Thyroid gland (tissue), 4 donors: ENCODE data around the gene MFGE8. TPM values are rescaled to one million over a fixed set of nuclear protein-coding genes. Genes with fewer than 3 reads are reported as not detected.

Source experiments
- DNase-seq, 2 donors: peaks; one replicate each; pipeline ENCODE4 v3.0.0-alpha.2; 2019
- H3K27ac ChIP-seq, 3 donors: fragments of 200-600 bp; sonication (generic); 1 replicate in 2 of 3; 2 replicates in 1 of 3; pipeline ENCODE4 v1.5.1; 2016 to 2019; ENCODE audit warnings: mild to moderate bottlenecking in 1 of 3, moderate library complexity in 1 of 3
- H3K27me3 ChIP-seq: fragments of 200-600 bp; sonication (generic); one replicate; pipeline ENCODE4 v1.5.1; 2019
- H3K36me3 ChIP-seq, 2 donors: fragments of 200-600 bp; sonication (generic); one replicate each; pipeline ENCODE4 v1.5.1; 2016 to 2019
- H3K4me1 ChIP-seq, 2 donors: fragments of 200-600 bp; sonication (generic); one replicate each; pipeline ENCODE4 v1.5.1; 2017 to 2019
- H3K4me3 ChIP-seq, 3 donors: fragments of 200-600 bp; sonication (generic); replicated peaks in 1 of 3; 1 replicate in 2 of 3; 2 replicates in 1 of 3; pipeline ENCODE4 v1.5.1; 2016; ENCODE audit warnings: mild to moderate bottlenecking in 1 of 3
- H3K9me3 ChIP-seq: fragments of 200-600 bp; sonication (generic); one replicate; pipeline ENCODE4 v1.5.1; 2017
- POLR2A ChIP-seq, 2 donors: fragments of 450-650 bp; IDR thresholded peaks; one replicate each; pipeline ENCODE4 v1.6.1; 2017; ENCODE audit warnings: antibody characterized with exemption in 2 of 2, mild to moderate bottlenecking in 2 of 2, moderate library complexity in 1 of 2
- WGBS, 2 donors: methylation state at CpG; one replicate each; pipeline ENCODE4 v1.1.5; 2017; 5-methylcytosine and 5-hydroxymethylcytosine counted together
- intact Hi-C: fragments of 100-400 bp; cut with DNase I; formaldehyde crosslinking; loops from one replicate; pipeline ENCODE4 v1.15.1; 2023
- total RNA-seq, 4 donors: library from RNA; depleted of rRNA; stranded (reverse); fragments of >200 nt; gene quantifications; one replicate each; pipeline ENCODE4 v1.2.3, GENCODE V29; 2016
- TF ChIP-seq, protein P1 (sequence below), 6 experiments: fragments of 200-600 bp in 3 of 6; fragments of 450-650 bp in 3 of 6; sonication (generic) in 3 of 6; IDR thresholded peaks; one replicate each; pipeline ENCODE4 v1.5.1; 2016 to 2019; ENCODE audit warnings: antibody characterized with exemption in 6 of 6, mild to moderate bottlenecking in 2 of 6, inconsistent platforms in 1 of 6, moderate library complexity in 1 of 6

MFGE8 gene
- total RNA-seq, 4 donors from 2014 or later, result 94.8 to 161 (median 101) TPM

DNA sequence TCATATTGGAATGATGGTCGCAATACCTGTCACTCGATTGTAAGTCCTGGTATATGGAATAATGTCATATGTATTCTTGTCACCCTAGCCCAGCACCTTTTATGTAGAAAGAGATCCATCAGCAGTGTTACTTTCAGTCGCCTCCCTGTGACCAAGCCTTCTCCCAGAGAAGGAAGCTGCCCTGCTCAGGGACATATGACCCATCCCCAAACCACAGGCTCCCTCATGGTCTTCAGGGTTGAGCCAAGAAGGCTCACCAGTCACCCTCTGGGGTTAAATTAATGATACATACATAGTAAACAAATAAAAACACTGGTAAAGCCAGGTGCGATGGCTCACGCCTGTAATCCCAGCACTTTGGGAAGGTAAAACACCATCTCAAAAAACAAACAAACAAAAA is 4.6 kb upstream of the MFGE8 start:
- Histone ChIP-seq H3K27ac (no peak overlapping the region), H3K4me3 (no peak overlapping the region), H3K36me3 (no peaks in the 10 kb centered on the region), H3K27me3 (no peaks in the 10 kb centered on the region), H3K9me3 (no peaks in the 10 kb centered on the region), H3K4me1 (no peaks in the 10 kb centered on the region)
- whole genome bisulfite sequencing, 2 donors, result 90 to 91% methylated on average over 5 of the region's 5 CpGs
- intact Hi-C loops, result no loop called here
- no peak for DNase-seq
- no peak for TF ChIP-seq POLR2A (IDR thresholded peaks at IDR 0.05)
- TF ChIP-seq, protein P1, sequence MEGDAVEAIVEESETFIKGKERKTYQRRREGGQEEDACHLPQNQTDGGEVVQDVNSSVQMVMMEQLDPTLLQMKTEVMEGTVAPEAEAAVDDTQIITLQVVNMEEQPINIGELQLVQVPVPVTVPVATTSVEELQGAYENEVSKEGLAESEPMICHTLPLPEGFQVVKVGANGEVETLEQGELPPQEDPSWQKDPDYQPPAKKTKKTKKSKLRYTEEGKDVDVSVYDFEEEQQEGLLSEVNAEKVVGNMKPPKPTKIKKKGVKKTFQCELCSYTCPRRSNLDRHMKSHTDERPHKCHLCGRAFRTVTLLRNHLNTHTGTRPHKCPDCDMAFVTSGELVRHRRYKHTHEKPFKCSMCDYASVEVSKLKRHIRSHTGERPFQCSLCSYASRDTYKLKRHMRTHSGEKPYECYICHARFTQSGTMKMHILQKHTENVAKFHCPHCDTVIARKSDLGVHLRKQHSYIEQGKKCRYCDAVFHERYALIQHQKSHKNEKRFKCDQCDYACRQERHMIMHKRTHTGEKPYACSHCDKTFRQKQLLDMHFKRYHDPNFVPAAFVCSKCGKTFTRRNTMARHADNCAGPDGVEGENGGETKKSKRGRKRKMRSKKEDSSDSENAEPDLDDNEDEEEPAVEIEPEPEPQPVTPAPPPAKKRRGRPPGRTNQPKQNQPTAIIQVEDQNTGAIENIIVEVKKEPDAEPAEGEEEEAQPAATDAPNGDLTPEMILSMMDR (IDR thresholded peaks at IDR 0.05), result no peak

DNA sequence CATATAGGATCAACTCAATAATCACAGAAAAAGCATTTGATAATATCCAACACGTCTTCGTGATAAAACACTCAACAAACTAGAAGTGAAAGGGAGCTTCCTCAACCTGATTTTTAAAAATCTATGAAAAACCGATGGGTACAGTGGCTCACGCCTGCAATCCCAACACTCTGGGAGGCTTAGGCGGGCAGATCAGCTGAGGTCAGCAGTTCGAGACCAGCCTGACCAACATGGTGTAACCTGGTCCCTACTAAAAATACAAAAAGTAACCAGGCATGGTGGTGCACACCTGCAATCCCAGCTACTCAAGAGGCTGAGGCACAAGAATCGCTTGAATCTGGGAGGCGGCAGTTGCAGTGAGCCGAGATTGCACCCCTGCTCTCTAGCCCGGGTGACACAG is 2.2 kb upstream of the MFGE8 start:
- Histone ChIP-seq H3K4me1 (peaks cover 0 to 19% of the 10 kb centered on the region in 2 donors), H3K4me3 (no peak overlapping the region), H3K9me3 (no peaks in the 10 kb centered on the region), H3K27ac (no peak overlapping the region), H3K27me3 (no peaks in the 10 kb centered on the region), H3K36me3 (no peaks in the 10 kb centered on the region)
- TF ChIP-seq POLR2A (IDR thresholded peaks at IDR 0.05), result no peak
- TF ChIP-seq, protein P1 (IDR thresholded peaks at IDR 0.05), result no peak
- intact Hi-C loops, result no loop called here
- 88 to 92% methylated on average over 10 of the region's 10 CpGs for WGBS, 2 donors
- DNase-seq, result no peak

DNA sequence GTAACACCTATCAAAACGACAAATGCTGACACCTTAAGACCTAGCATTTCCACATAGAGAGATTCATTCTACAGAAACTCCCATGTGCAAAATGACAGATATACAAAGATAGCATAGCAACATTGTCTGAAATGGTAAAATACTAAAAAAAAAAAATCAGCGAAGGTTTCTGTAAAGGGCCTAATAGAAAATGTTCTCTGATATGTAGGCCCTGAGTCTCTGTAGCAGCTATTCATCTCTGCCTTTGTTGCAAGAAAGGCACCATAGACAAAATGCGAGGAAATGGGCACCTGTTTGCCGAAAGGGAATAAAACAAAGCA is 631 bp upstream of the MFGE8 start:
- no peaks in the 10 kb centered on the region for H3K27me3 ChIP-seq
- no peak for DNase-seq
- intact Hi-C loops, result no loop called here
- no peak overlapping the region for H3K27ac ChIP-seq
- H3K36me3 ChIP-seq, result no peaks in the 10 kb centered on the region
- no peaks in the 10 kb centered on the region for H3K9me3 ChIP-seq
- TF ChIP-seq, protein P1 (IDR thresholded peaks at IDR 0.05), result no peak
- no peak for TF ChIP-seq POLR2A (IDR thresholded peaks at IDR 0.05)
- peaks cover 0 to 24% of the 10 kb centered on the region in 2 donors for H3K4me1 ChIP-seq
- WGBS, 2 donors, result 70 to 71% methylated on average over 4 of the region's 4 CpGs
- no peak overlapping the region for H3K4me3 ChIP-seq

DNA sequence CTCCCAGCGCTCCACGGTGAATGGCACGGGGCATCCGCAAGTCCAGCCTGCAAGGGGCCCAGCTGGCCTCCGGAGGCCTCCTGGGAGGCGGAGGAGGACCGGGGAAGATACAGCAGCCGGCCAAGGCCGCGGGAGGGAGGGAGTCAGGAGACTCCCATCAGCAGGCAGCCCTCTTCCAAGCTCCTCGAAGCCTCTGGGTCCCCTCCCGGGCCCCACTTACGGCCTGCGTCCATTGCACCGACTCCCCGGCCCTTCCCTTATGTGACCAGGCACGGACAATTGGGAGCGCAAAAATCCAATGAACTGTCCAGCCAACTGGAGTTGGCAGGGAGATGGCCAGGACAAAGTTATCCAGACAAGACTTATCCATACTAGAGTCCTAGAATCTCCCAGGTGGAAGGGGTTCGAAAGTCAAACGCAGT is 668 bp downstream of the MFGE8 start:
- no peaks in the 10 kb centered on the region for H3K27me3 ChIP-seq
- TF ChIP-seq POLR2A (IDR thresholded peaks at IDR 0.05), result no peak
- TF ChIP-seq, protein P1 (IDR thresholded peaks at IDR 0.05), result no peak
- H3K27ac ChIP-seq, result peak overlapping the region; percentile 30 to 77 (median 76)
- intact Hi-C loops, result no loop called here
- H3K4me1 ChIP-seq, result peaks cover 0 to 24% of the 10 kb centered on the region in 2 donors
- no peaks in the 10 kb centered on the region for H3K36me3 ChIP-seq
- WGBS, 2 donors, result 8 to 15% methylated on average over 13 to 14 of the region's 20 CpGs
- peak in 1 of 2 donors; percentile 10 for DNase-seq
- peak overlapping the region; percentile 47 to 68 (median 67) for H3K4me3 ChIP-seq
- H3K9me3 ChIP-seq, result no peaks in the 10 kb centered on the region

DNA sequence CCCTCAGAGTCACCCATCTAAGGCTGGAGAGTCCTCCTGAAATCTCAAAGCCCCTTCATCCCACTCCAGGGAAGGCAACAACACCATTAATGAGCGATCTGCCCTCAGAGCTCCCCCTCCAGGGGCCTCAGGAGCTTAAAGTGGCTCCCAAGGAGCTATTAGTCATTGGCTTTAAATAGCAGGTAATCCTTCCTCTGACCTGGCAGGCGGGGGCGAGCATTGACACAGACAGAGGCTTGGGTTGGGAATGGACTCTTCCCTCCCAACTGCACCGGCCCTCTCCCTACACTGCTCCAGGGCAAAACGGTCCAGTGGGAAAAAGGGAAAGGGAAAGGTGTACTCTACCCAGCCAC is 1.4 kb downstream of the MFGE8 start:
- Histone ChIP-seq H3K27ac (peak overlapping the region in 2 of 3 donors; percentile 76 to 77), H3K4me1 (peaks cover 0 to 24% of the 10 kb centered on the region in 2 donors), H3K4me3 (peak overlapping the region in 1 of 3 donors; percentile 68), H3K27me3 (no peaks in the 10 kb centered on the region), H3K9me3 (no peaks in the 10 kb centered on the region), H3K36me3 (no peaks in the 10 kb centered on the region)
- TF ChIP-seq POLR2A (IDR thresholded peaks at IDR 0.05), result no peak
- TF ChIP-seq, protein P1 (IDR thresholded peaks at IDR 0.05), result no peak
- intact Hi-C loops, result no loop called here
- WGBS, 2 donors, result 53 to 70% methylated on average over 5 of the region's 5 CpGs
- peak; percentile 24 to 31 for DNase-seq
